B cell (primary cell): ENCODE measurements around the gene HYOU1. TPM values are rescaled to one million over a fixed set of nuclear protein-coding genes. Genes with fewer than 3 reads are reported as not detected.

Experiments
- ATAC-seq: fragments of 200-7000 bp; cut with Tn5 transposase; one replicate; pipeline ENCODE4 v1.10.0; 2021; ENCODE audit warnings: low read depth, mild to moderate bottlenecking, moderate number of reproducible peaks, moderate library complexity
- CTCF ChIA-PET: fragments of 350-600 bp; sonication (Branson Sonifier 250); formaldehyde crosslinking; loops from one replicate; lab custom pipeline; 2021; ENCODE audit warnings: antibody characterized with exemption, inconsistent platforms; lab: Charles Lee
- POLR2A ChIA-PET: fragments of 350-600 bp; sonication (Branson Sonifier 250); formaldehyde crosslinking; loops from one replicate; lab custom pipeline; 2021; ENCODE audit warnings: antibody characterized with exemption; lab: Charles Lee
- DNase-seq: peaks from one replicate; pipeline ENCODE4 v3.0.0; 2013
- H2AFZ ChIP-seq: 2 replicates; pipeline ENCODE4 v1.6.1; 2012; ENCODE audit warnings: mild to moderate bottlenecking, low read depth, low read length; ENCODE audit not compliant: insufficient read depth, poor library complexity, severe bottlenecking
- H3K27ac ChIP-seq, 2 donors: 1 replicate in 1 of 2; 2 replicates in 1 of 2; pipeline ENCODE4 v1.5.1; 2012 to 2013; ENCODE audit warnings: low read length in 2 of 2, mild to moderate bottlenecking in 2 of 2, moderate library complexity in 1 of 2
- H3K27me3 ChIP-seq, 4 experiments: fragments of 200-600 bp in 1 of 4; sonication (generic) in 1 of 4; replicated peaks in 1 of 4; 1 replicate in 2 of 4; 2 replicates in 2 of 4; pipeline versions ENCODE4 v1.6.1 to v1.7.0; 2013 to 2016; ENCODE audit warnings: low read length in 3 of 4, mild to moderate bottlenecking in 2 of 4, mixed read lengths in 1 of 4, moderate library complexity in 1 of 4; ENCODE audit not compliant: insufficient read depth in 4 of 4, control insufficient read depth in 3 of 4; ENCODE audit errors: control extremely low read depth in 1 of 4
- H3K36me3 ChIP-seq, 2 experiments: replicated peaks in 1 of 2; 1 replicate in 1 of 2; 2 replicates in 1 of 2; pipeline versions ENCODE4 v1.6.1 to v1.7.1; 2013; ENCODE audit warnings: low read length in 1 of 2; ENCODE audit not compliant: insufficient read depth in 2 of 2, control insufficient read depth in 1 of 2; ENCODE audit errors: control extremely low read depth in 1 of 2, extremely low read depth in 1 of 2
- H3K4me1 ChIP-seq, 2 donors: fragments of 200-600 bp in 1 of 2; sonication (generic) in 1 of 2; 1 replicate in 1 of 2; 2 replicates in 1 of 2; pipeline versions ENCODE4 v1.5.1 to v1.6.1; 2013 to 2017; ENCODE audit warnings: low read length in 2 of 2; ENCODE audit not compliant: control insufficient read depth in 2 of 2, insufficient read depth in 2 of 2
- H3K4me2 ChIP-seq: replicated peaks from 2 replicates; pipeline ENCODE3; 2012; ENCODE audit warnings: mild to moderate bottlenecking, low read depth, low read length; ENCODE audit not compliant: poor library complexity, severe bottlenecking
- H3K4me3 ChIP-seq, 5 experiments: fragments of 200-600 bp in 1 of 5; sonication (generic) in 1 of 5; 1 replicate in 3 of 5; 2 replicates in 2 of 5; pipeline versions ENCODE4 v1.5.1 to v1.7.0; 2011 to 2016; ENCODE audit warnings: low read length in 4 of 5, mild to moderate bottlenecking in 4 of 5, low read depth in 2 of 5, control low read depth in 1 of 5, moderate library complexity in 1 of 5; ENCODE audit not compliant: insufficient read depth in 1 of 5; ENCODE audit errors: control extremely low read depth in 1 of 5, extremely low read depth in 1 of 5
- H3K79me2 ChIP-seq: fragments of 200-600 bp; sonication (generic); one replicate; pipeline ENCODE4 v1.6.0; 2016; ENCODE audit warnings: low read length; ENCODE audit not compliant: control insufficient read depth, insufficient read depth
- H3K9ac ChIP-seq: fragments of 200-600 bp; sonication (generic); 2 replicates; pipeline ENCODE4 v1.6.1; 2017; ENCODE audit warnings: mild to moderate bottlenecking, low read length, moderate library complexity
- H3K9me3 ChIP-seq, 3 donors: one replicate each; pipeline versions ENCODE4 v1.6.1 to v1.7.1; 2013; ENCODE audit warnings: low read length in 2 of 3; ENCODE audit not compliant: control insufficient read depth in 2 of 3, insufficient read depth in 1 of 3; ENCODE audit errors: control extremely low read depth in 1 of 3
- H4K20me1 ChIP-seq: 2 replicates; pipeline ENCODE4 v1.6.0; 2012; ENCODE audit warnings: mild to moderate bottlenecking, low read length; ENCODE audit not compliant: insufficient read depth, control insufficient read depth, poor library complexity, severe bottlenecking
- H3K27ac Mint-ChIP-seq: one replicate; pipeline ENCODE4 v1.8.0; 2021; ENCODE audit warnings: mixed read lengths
- H3K27me3 Mint-ChIP-seq: one replicate; pipeline ENCODE4 v1.8.0; 2021; ENCODE audit warnings: mixed read lengths
- H3K4me1 Mint-ChIP-seq: one replicate; pipeline ENCODE4 v1.8.0; 2021; ENCODE audit warnings: mixed read lengths
- H3K4me3 Mint-ChIP-seq: one replicate; pipeline ENCODE4 v1.8.0; 2021; ENCODE audit warnings: mixed read lengths
- H3K9me3 Mint-ChIP-seq: one replicate; pipeline ENCODE4 v1.8.0; 2022; ENCODE audit warnings: mixed read lengths; ENCODE audit not compliant: insufficient read depth
- CTCF ChIP-seq: fragments of 200-600 bp; IDR thresholded peaks from one replicate; pipeline ENCODE4 v1.8.0; 2022; ENCODE audit warnings: antibody characterized with exemption, mild to moderate bottlenecking
- EZH2 ChIP-seq: IDR thresholded peaks from 2 replicates; pipeline ENCODE4 v1.6.1; 2012; ENCODE audit warnings: borderline replicate concordance, low read depth, mild to moderate bottlenecking, moderate library complexity, low read length; ENCODE audit not compliant: insufficient read depth, poor library complexity, severe bottlenecking
- WGBS: methylation state at CpG from one replicate; pipeline ENCODE4 v1.1.5; 2013; ENCODE audit warnings: missing lambda C conversion rate; ENCODE audit not compliant: insufficient coverage; 5-methylcytosine and 5-hydroxymethylcytosine counted together
- intact Hi-C: fragments of 100-400 bp; cut with micrococcal nuclease; formaldehyde crosslinking; loops from one replicate; pipeline ENCODE4 v1.10.0; 2022
- polyA plus RNA-seq: library from polyadenylated mRNA; depleted of rRNA; stranded (reverse); fragments of >200 nt; gene quantifications from 2 replicates; pipeline ENCODE4 v1.2.3, GENCODE V29; 2012
- total RNA-seq, 2 donors: library from RNA; stranded (reverse); fragments of 120-200 nt in 1 of 2; gene quantifications; 1 replicate in 1 of 2; 2 replicates in 1 of 2; pipeline versions ENCODE4 v1.2.3 to v1.2.4, GENCODE V29; 2013 to 2022

Gene HYOU1
- total and polyA plus RNA-seq, 2 donors (not counting 1 experiment from before 2014, with no cell fraction given): 38.5 to 48.7 TPM

- H3K27me3 Mint-ChIP-seq: no peaks in the 10 kb centered on the region
- H3K4me1 Mint-ChIP-seq: peaks cover 19% of the 10 kb centered on the region
- CTCF ChIA-PET: no interaction called here
- WGBS: 98% methylated on average over 5 of the region's 5 CpGs
- ATAC-seq (no peak), DNase-seq (no peak)
- peaks cover 45% of the 10 kb centered on the region for H3K79me2 ChIP-seq
- H3K9ac ChIP-seq: no peak overlapping the region
- H3K9me3 Mint-ChIP-seq: no peaks in the 10 kb centered on the region
- peaks cover 6% of the 10 kb centered on the region for H4K20me1 ChIP-seq
- no peak overlapping the region for H3K4me3 ChIP-seq
- H3K4me2 ChIP-seq: no peak overlapping the region
- intact Hi-C loops: no loop called here
- H2AFZ ChIP-seq: no peak overlapping the region
- no peak overlapping the region for H3K4me3 Mint-ChIP-seq
- POLR2A ChIA-PET: no interaction called here
- H3K27ac Mint-ChIP-seq: peak overlapping the region; percentile 43
- no peaks in the 10 kb centered on the region for H3K9me3 ChIP-seq
- no peaks in the 10 kb centered on the region for H3K27me3 ChIP-seq
- H3K4me1 ChIP-seq: peaks cover 4 to 7% of the 10 kb centered on the region in 2 donors
- no peak overlapping the region for H3K27ac ChIP-seq
- TF ChIP-seq CTCF (no peak), EZH2 (no peak)
- H3K36me3 ChIP-seq: peaks cover 7 to 44% of the 10 kb centered on the region in 2 experiments
Measured at GRCh38 chr11:119025541-119025940, 31.5 kb downstream of the HYOU1 start.

GRCh38 chr11:119025099-119025473, 31.9 kb downstream of the HYOU1 start:
- Histone ChIP-seq H3K36me3 (peaks cover 7 to 44% of the 10 kb centered on the region in 2 experiments), H3K4me3 (no peak overlapping the region), H3K27ac (no peak overlapping the region), H4K20me1 (peaks cover 9% of the 10 kb centered on the region), H3K9ac (no peak overlapping the region), H3K79me2 (peaks cover 49% of the 10 kb centered on the region), H3K9me3 (no peaks in the 10 kb centered on the region), H3K4me1 (peaks cover 5 to 8% of the 10 kb centered on the region in 2 donors), H2AFZ (no peak overlapping the region), H3K4me2 (no peak overlapping the region), H3K27me3 (no peaks in the 10 kb centered on the region)
- ATAC-seq (no peak), DNase-seq (no peak)
- Mint-ChIP-seq H3K27me3 (no peaks in the 10 kb centered on the region), H3K4me3 (no peak overlapping the region), H3K4me1 (peaks cover 18% of the 10 kb centered on the region), H3K9me3 (no peaks in the 10 kb centered on the region), H3K27ac (no peak overlapping the region)
- ChIA-PET POLR2A (no interaction called here), CTCF (no interaction called here)
- WGBS: 93% methylated on average over 3 of the region's 5 CpGs
- TF ChIP-seq CTCF (no peak), EZH2 (no peak)
- intact Hi-C loops: no loop called here
